NCI-H2227 (cell line): Measurements from ENCODE around the gene ZNF408.
"Not testable (repeated sequence)": the region's sequence is repeated elsewhere in the genome, so short reads cannot be mapped to it uniquely, and the experiment has no call there.

Experiments used
- DNase-seq: peaks from one replicate; lab custom pipeline; 2025; ENCODE audit not compliant: unreplicated experiment; lab: John Stamatoyannopoulos, UW

The ZNF408 gene

GRCh38 chr11:46696212-46696558, 4.6 kb upstream of the ZNF408 start:
- no peak for DNase-seq

- no peak for DNase-seq
Measured at GRCh38 chr11:46697303-46697702, 3.5 kb upstream of the ZNF408 start.

GRCh38 chr11:46697723-46698122, 3.1 kb upstream of the ZNF408 start:
- no peak for DNase-seq

- no peak for DNase-seq
Measured at GRCh38 chr11:46698597-46698996, 2.2 kb upstream of the ZNF408 start.

- DNase-seq: no peak
Measured at GRCh38 chr11:46701078-46701654, 335 bp downstream of the ZNF408 start.

GRCh38 chr11:46705070-46705688, 4.3 kb downstream of the ZNF408 start:
- DNase-seq: no peak

GRCh38 chr11:46706886-46707285, 6.1 kb downstream of the ZNF408 start:
- DNase-seq: no peak

GRCh38 chr11:46709351-46709750, 8.5 kb downstream of the ZNF408 start:
- not testable (repeated sequence) for DNase-seq

GRCh38 chr11:46710821-46711269, 10.0 kb downstream of the ZNF408 start:
- DNase-seq: no peak

GRCh38 chr11:46711303-46711702, 10.5 kb downstream of the ZNF408 start:
- no peak for DNase-seq

- no peak for DNase-seq
Measured at GRCh38 chr11:46712874-46713576, 12.2 kb downstream of the ZNF408 start.

GRCh38 chr11:46717825-46718154, 17.0 kb downstream of the ZNF408 start:
- not testable (repeated sequence) for DNase-seq

GRCh38 chr11:46718155-46719019, 17.6 kb downstream of the ZNF408 start:
- DNase-seq: no peak

- no peak for DNase-seq
Measured at GRCh38 chr11:46719048-46719542, 18.3 kb downstream of the ZNF408 start, which contains the start of gene F2. F2 (plus strand) TSS chr11:46719213; CDS start chr11:46719236, 23 bp downstream.

- no peak for DNase-seq
Measured at GRCh38 chr11:46719543-46720218, 18.9 kb downstream of the ZNF408 start.

GRCh38 chr11:46721286-46721685, 20.5 kb downstream of the ZNF408 start:
- no peak for DNase-seq

GRCh38 chr11:46722566-46723358, 21.9 kb downstream of the ZNF408 start:
- DNase-seq: no peak

- no peak for DNase-seq
Measured at GRCh38 chr11:46723359-46723680, 22.5 kb downstream of the ZNF408 start.

GRCh38 chr11:46724088-46724487, 23.3 kb downstream of the ZNF408 start:
- peak; percentile 50 for DNase-seq
